Hypothalamus (tissue), 51 donors: ENCODE measurements around the gene BAG3.
"Not testable (repeated sequence)": the region's sequence is repeated elsewhere in the genome, so short reads cannot be mapped to it uniquely, and the experiment has no call there.

Experiments
- DNase-seq, 51 donors: peaks; one replicate each; lab custom pipeline; 2025; lab: John Stamatoyannopoulos, UW

The BAG3 gene

GRCh38 chr10:119638982-119639381 is 12.2 kb upstream of the BAG3 start:
- no peak for DNase-seq

GRCh38 chr10:119640384-119640783 is 10.8 kb upstream of the BAG3 start:
- no peak for DNase-seq

- DNase-seq: no peak
Measured at GRCh38 chr10:119640875-119641526, 10.2 kb upstream of the BAG3 start.

GRCh38 chr10:119642556-119643111 is 8.5 kb upstream of the BAG3 start:
- DNase-seq: no peak

- DNase-seq: no peak
Measured at GRCh38 chr10:119643306-119644204, 7.6 kb upstream of the BAG3 start.

GRCh38 chr10:119644205-119644814 is 6.9 kb upstream of the BAG3 start:
- peak in 2 of 51 donors; percentile 9 to 58 for DNase-seq

- no peak for DNase-seq
Measured at GRCh38 chr10:119644994-119645393, 6.2 kb upstream of the BAG3 start.

- no peak for DNase-seq
Measured at GRCh38 chr10:119650062-119650461, 1.1 kb upstream of the BAG3 start.

- DNase-seq: peak in 8 of 51 donors; percentile 12 to 92 (median 42)
Measured at GRCh38 chr10:119651514-119652360, 557 bp downstream of the BAG3 start.

- DNase-seq: peak in 1 of 51 donors; percentile 38
Measured at GRCh38 chr10:119652361-119652730, 1.2 kb downstream of the BAG3 start.

- DNase-seq: no peak
Measured at GRCh38 chr10:119653209-119653608, 2.0 kb downstream of the BAG3 start.

GRCh38 chr10:119653916-119654315 is 2.7 kb downstream of the BAG3 start:
- DNase-seq: no peak

GRCh38 chr10:119654540-119654939 is 3.4 kb downstream of the BAG3 start:
- DNase-seq: peak in 11 of 51 donors; percentile 18 to 56 (median 41)

- DNase-seq: peak in 3 of 51 donors; percentile 19 to 57 (median 29)
Measured at GRCh38 chr10:119655566-119656001, 4.4 kb downstream of the BAG3 start.

- DNase-seq: no peak
Measured at GRCh38 chr10:119656760-119657159, 5.6 kb downstream of the BAG3 start.

GRCh38 chr10:119657725-119658124 is 6.5 kb downstream of the BAG3 start:
- peak in 26 of 51 donors; percentile 9 to 77 (median 44) for DNase-seq

- peak in 40 of 51 donors; percentile 9 to 84 (median 52) for DNase-seq
Measured at GRCh38 chr10:119658274-119658673, 7.1 kb downstream of the BAG3 start.

GRCh38 chr10:119659951-119660350 is 8.8 kb downstream of the BAG3 start:
- peak in 4 of 51 donors; percentile 28 to 40 (median 36) for DNase-seq

GRCh38 chr10:119662076-119662605 is 11.0 kb downstream of the BAG3 start:
- not testable (repeated sequence) for DNase-seq
